HepG2 (cell line): Measurements from ENCODE around the gene ARRDC1. TPM values are rescaled to one million over a fixed set of nuclear protein-coding genes. Genes with fewer than 3 reads are reported as not detected.

ENCODE experiments used
- BORCS8-MEF2B ChIP-seq: sonication (generic); formaldehyde crosslinking; IDR thresholded peaks from 2 replicates; pipeline ENCODE4 v1.8.0; 2022; ENCODE audit warnings: mild to moderate bottlenecking, missing genetic modification reagents
- KLF6 ChIP-seq: IDR thresholded peaks from 2 replicates; pipeline ENCODE4 v1.8.0; 2016; ENCODE audit warnings: missing biosample characterization, missing genetic modification reagents
- RXRB ChIP-seq: IDR thresholded peaks from 2 replicates; pipeline ENCODE4 v1.6.1; 2016; ENCODE audit warnings: borderline replicate concordance, missing genetic modification reagents, missing compliant biosample characterization
- SALL2 ChIP-seq: sonication (generic); formaldehyde crosslinking; IDR thresholded peaks from 2 replicates; pipeline ENCODE4 v1.8.1; 2023; ENCODE audit warnings: mild to moderate bottlenecking, missing genetic modification reagents, inconsistent platforms
- SMARCC2 ChIP-seq: fragments of 450-650 bp; IDR thresholded peaks from 2 replicates; pipeline ENCODE4 v1.6.1; 2017; ENCODE audit warnings: antibody characterized with exemption, mild to moderate bottlenecking
- TMF1 ChIP-seq: sonication (generic); formaldehyde crosslinking; IDR thresholded peaks from 2 replicates; pipeline ENCODE4 v1.8.1; 2022; ENCODE audit warnings: low read depth, missing genetic modification reagents
- ZBTB7A ChIP-seq: sonication (generic); formaldehyde crosslinking; IDR thresholded peaks from 2 replicates; pipeline ENCODE4 v1.8.0; 2022; ENCODE audit warnings: mild to moderate bottlenecking, missing genetic modification reagents
- ZFP90 ChIP-seq: sonication (generic); formaldehyde crosslinking; IDR thresholded peaks from 2 replicates; pipeline ENCODE4 v1.8.0; 2022; ENCODE audit warnings: missing genetic modification reagents, mild to moderate bottlenecking, inconsistent platforms, borderline replicate concordance
- ZKSCAN5 ChIP-seq: sonication (generic); formaldehyde crosslinking; IDR thresholded peaks from 2 replicates; pipeline ENCODE4 v1.5.1; 2020; ENCODE audit warnings: mild to moderate bottlenecking, missing genetic modification reagents
- ZNF431 ChIP-seq: sonication (generic); formaldehyde crosslinking; IDR thresholded peaks from 2 replicates; pipeline ENCODE4 v1.9.0; 2022; ENCODE audit warnings: missing genetic modification reagents, low read depth, mild to moderate bottlenecking, borderline replicate concordance
- ZNF746 ChIP-seq: sonication (generic); formaldehyde crosslinking; IDR thresholded peaks from 2 replicates; pipeline ENCODE4 v1.8.0; 2022; ENCODE audit warnings: mild to moderate bottlenecking, missing genetic modification reagents
- polyA plus RNA-seq, 8 experiments: library from polyadenylated mRNA; depleted of rRNA in 3 of 8; stranded (reverse) in 7 of 8; unstranded in 1 of 8; fragments of >200 nt; fragmentation: Illumina TruSeq in 4 of 8; extraction: Trizol in 4 of 8; gene quantifications; 2 replicates each; pipeline versions ENCODE4 v1.2.1 to v1.2.3, GENCODE V29; 2011 to 2016; ENCODE audit warnings: low read depth in 4 of 8, missing spikeins in 1 of 8, mixed read lengths in 1 of 8; ENCODE audit not compliant: insufficient read depth in 1 of 8
- total RNA-seq, 5 experiments: library from RNA; depleted of rRNA; stranded (reverse); fragments of >200 nt; fragmentation: Illumina TruSeq; extraction: Trizol; gene quantifications; 2 replicates each; pipeline ENCODE4 v1.2.3, GENCODE V29; 2016; ENCODE audit warnings: low read depth in 1 of 5
- TF ChIP-seq, protein P1 (sequence below): sonication (generic); formaldehyde crosslinking; IDR thresholded peaks from 2 replicates; pipeline ENCODE4 v1.9.0; 2021; ENCODE audit warnings: missing genetic modification reagents, mild to moderate bottlenecking, borderline replicate concordance
- TF ChIP-seq, protein P2 (sequence below): sonication (generic); formaldehyde crosslinking; IDR thresholded peaks from 2 replicates; pipeline ENCODE4 v1.4.0; 2020; ENCODE audit warnings: missing genetic modification reagents
- TF ChIP-seq, protein P3 (sequence below): sonication (generic); formaldehyde crosslinking; IDR thresholded peaks from 2 replicates; pipeline ENCODE4 v1.5.0; 2020; ENCODE audit warnings: missing genetic modification reagents

ARRDC1 gene
- total and polyA plus RNA-seq, 2 of the 13 experiments (the other 11 are each of a cell fraction or from before 2014, with no cell fraction given): 21.7 to 44.4 TPM

DNA sequence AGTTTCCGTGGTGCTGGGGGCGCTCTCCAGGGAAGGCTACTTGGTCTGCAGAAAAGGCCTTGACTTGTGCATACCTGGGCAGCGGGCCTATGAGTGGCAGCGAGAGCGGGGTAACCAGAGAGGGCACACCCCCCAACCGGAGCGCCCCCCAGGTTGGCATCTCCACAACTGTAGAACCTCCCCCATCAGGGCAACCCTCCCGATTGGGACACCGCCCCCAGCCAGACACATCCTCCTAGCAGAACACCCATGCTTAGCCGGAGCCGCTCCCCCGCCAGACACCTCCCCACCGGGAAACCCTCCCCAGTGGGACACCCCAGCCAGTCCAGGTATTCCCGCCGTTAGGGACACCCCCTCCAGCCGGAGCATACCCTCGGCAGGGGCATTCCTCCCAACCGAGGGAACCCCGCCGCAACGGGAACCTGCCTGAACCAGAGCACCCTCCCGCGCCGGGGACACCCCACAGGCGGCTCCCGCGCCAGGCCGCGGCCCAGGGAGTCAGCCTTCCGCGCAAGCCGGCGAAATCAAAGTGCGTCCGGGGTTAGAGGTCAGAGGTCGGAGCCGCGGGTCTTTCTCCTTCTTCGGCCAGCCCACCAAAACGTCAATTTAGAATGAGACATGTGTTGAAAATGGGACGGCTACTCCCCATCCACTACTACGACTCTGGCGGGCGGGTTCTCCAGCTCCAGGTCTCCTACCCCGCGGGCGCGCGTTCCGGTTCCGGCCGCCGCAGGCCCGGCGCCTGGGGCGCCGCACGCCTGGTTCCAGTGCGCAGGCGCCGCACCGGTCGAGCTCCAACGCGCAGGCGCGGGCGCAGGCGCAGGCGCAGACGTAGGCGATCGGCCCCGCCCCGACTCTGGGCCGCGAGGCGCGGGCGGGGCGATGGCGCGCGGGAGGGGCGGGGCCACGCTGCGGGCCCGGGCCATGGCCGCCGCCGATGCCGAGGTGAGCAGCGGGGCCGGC is 12.9 kb downstream of the ARRDC1 start, which contains the start of gene EHMT1 (continued):
- TF ChIP-seq ZBTB7A (no peak), ZNF746 (CRISPR knock-in tag) (0 out of 2 replicates have a peak, but pooled peaks have one; percentile 30), SMARCC2 (no peak), KLF6 (peak; percentile 84), SALL2 (CRISPR knock-in tag) (peak; percentile 43; the same call in 1 of the 2 replicates), BORCS8-MEF2B (peak; percentile 73; the same call in 1 of the 2 replicates), ZNF431 (CRISPR knock-in tag) (peak; percentile 57; the same call in 1 of the 2 replicates), RXRB (CRISPR knock-in tag) (peak; percentile 27; the same call in 1 of the 2 replicates), ZFP90 (CRISPR knock-in tag) (no peak), TMF1 (peak; percentile 79; the same call in 1 of the 2 replicates), ZKSCAN5 (CRISPR knock-in tag) (no peak)
- TF ChIP-seq, protein P1, sequence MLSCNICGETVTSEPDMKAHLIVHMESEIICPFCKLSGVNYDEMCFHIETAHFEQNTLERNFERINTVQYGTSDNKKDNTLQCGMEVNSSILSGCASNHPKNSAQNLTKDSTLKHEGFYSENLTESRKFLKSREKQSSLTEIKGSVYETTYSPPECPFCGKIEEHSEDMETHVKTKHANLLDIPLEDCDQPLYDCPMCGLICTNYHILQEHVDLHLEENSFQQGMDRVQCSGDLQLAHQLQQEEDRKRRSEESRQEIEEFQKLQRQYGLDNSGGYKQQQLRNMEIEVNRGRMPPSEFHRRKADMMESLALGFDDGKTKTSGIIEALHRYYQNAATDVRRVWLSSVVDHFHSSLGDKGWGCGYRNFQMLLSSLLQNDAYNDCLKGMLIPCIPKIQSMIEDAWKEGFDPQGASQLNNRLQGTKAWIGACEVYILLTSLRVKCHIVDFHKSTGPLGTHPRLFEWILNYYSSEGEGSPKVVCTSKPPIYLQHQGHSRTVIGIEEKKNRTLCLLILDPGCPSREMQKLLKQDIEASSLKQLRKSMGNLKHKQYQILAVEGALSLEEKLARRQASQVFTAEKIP (CRISPR knock-in tag): no peak
- TF ChIP-seq, protein P2, sequence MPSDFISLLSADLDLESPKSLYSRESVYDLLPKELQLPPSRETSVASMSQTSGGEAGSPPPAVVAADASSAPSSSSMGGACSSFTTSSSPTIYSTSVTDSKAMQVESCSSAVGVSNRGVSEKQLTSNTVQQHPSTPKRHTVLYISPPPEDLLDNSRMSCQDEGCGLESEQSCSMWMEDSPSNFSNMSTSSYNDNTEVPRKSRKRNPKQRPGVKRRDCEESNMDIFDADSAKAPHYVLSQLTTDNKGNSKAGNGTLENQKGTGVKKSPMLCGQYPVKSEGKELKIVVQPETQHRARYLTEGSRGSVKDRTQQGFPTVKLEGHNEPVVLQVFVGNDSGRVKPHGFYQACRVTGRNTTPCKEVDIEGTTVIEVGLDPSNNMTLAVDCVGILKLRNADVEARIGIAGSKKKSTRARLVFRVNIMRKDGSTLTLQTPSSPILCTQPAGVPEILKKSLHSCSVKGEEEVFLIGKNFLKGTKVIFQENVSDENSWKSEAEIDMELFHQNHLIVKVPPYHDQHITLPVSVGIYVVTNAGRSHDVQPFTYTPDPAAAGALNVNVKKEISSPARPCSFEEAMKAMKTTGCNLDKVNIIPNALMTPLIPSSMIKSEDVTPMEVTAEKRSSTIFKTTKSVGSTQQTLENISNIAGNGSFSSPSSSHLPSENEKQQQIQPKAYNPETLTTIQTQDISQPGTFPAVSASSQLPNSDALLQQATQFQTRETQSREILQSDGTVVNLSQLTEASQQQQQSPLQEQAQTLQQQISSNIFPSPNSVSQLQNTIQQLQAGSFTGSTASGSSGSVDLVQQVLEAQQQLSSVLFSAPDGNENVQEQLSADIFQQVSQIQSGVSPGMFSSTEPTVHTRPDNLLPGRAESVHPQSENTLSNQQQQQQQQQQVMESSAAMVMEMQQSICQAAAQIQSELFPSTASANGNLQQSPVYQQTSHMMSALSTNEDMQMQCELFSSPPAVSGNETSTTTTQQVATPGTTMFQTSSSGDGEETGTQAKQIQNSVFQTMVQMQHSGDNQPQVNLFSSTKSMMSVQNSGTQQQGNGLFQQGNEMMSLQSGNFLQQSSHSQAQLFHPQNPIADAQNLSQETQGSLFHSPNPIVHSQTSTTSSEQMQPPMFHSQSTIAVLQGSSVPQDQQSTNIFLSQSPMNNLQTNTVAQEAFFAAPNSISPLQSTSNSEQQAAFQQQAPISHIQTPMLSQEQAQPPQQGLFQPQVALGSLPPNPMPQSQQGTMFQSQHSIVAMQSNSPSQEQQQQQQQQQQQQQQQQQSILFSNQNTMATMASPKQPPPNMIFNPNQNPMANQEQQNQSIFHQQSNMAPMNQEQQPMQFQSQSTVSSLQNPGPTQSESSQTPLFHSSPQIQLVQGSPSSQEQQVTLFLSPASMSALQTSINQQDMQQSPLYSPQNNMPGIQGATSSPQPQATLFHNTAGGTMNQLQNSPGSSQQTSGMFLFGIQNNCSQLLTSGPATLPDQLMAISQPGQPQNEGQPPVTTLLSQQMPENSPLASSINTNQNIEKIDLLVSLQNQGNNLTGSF (CRISPR knock-in tag): peak; percentile 51; the same call in 1 of the 2 replicates
- TF ChIP-seq, protein P3, sequence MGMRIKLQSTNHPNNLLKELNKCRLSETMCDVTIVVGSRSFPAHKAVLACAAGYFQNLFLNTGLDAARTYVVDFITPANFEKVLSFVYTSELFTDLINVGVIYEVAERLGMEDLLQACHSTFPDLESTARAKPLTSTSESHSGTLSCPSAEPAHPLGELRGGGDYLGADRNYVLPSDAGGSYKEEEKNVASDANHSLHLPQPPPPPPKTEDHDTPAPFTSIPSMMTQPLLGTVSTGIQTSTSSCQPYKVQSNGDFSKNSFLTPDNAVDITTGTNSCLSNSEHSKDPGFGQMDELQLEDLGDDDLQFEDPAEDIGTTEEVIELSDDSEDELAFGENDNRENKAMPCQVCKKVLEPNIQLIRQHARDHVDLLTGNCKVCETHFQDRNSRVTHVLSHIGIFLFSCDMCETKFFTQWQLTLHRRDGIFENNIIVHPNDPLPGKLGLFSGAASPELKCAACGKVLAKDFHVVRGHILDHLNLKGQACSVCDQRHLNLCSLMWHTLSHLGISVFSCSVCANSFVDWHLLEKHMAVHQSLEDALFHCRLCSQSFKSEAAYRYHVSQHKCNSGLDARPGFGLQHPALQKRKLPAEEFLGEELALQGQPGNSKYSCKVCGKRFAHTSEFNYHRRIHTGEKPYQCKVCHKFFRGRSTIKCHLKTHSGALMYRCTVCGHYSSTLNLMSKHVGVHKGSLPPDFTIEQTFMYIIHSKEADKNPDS (CRISPR knock-in tag): no peak
